Astrocyte (in vitro differentiated cells and primary cell): ENCODE results near the gene ANXA7. TPM values are rescaled to one million over a fixed set of nuclear protein-coding genes. Genes with fewer than 3 reads are reported as not detected.

Source experiments
- DNase-seq: peaks from one replicate; pipeline ENCODE4 v3.0.0-alpha.2; 2010; ENCODE audit warnings: low read depth
- FAIRE-seq: peaks from 2 replicates; lab custom pipeline; 2011; peaks lifted over from hg19 to GRCh38; lab: Jason Lieb, UNC
- H2AFZ ChIP-seq: 2 replicates; pipeline ENCODE4 v1.6.0; 2012; ENCODE audit warnings: low read depth, low read length, inconsistent platforms
- H3K27ac ChIP-seq: 2 replicates; pipeline ENCODE4 v1.5.1; 2011; ENCODE audit warnings: low read depth, low read length, inconsistent platforms
- H3K27me3 ChIP-seq: 2 replicates; pipeline ENCODE4 v1.6.0; 2011; ENCODE audit warnings: low read length, inconsistent platforms; ENCODE audit not compliant: insufficient read depth
- H3K36me3 ChIP-seq: 2 replicates; pipeline ENCODE4 v1.5.1; 2011; ENCODE audit warnings: low read length, inconsistent platforms; ENCODE audit not compliant: insufficient read depth
- H3K4me1 ChIP-seq: 2 replicates; pipeline ENCODE4 v1.5.1; 2011; ENCODE audit warnings: low read length, inconsistent platforms; ENCODE audit not compliant: insufficient read depth
- H3K4me2 ChIP-seq: 2 replicates; pipeline ENCODE4 v1.6.0; 2012; ENCODE audit warnings: low read length, inconsistent platforms
- H3K4me3 ChIP-seq: 2 replicates; pipeline ENCODE4 v1.5.1; 2011; ENCODE audit warnings: low read depth, mild to moderate bottlenecking, low read length, inconsistent platforms; ENCODE audit not compliant: insufficient read depth
- H3K79me2 ChIP-seq: 2 replicates; pipeline ENCODE4 v1.6.0; 2012; ENCODE audit warnings: mild to moderate bottlenecking, low read length, inconsistent platforms; ENCODE audit not compliant: insufficient read depth
- H3K9ac ChIP-seq: 2 replicates; pipeline ENCODE4 v1.6.0; 2012; ENCODE audit warnings: mild to moderate bottlenecking, low read length, inconsistent platforms
- H3K9me3 ChIP-seq: 2 replicates; pipeline ENCODE4 v1.5.1; 2012; ENCODE audit warnings: low read depth, mild to moderate bottlenecking, low read length, inconsistent platforms; ENCODE audit not compliant: insufficient read depth
- H4K20me1 ChIP-seq: 2 replicates; pipeline ENCODE4 v1.6.0; 2012; ENCODE audit warnings: low read length, inconsistent platforms; ENCODE audit not compliant: insufficient read depth
- H3K27ac Mint-ChIP-seq: one replicate; pipeline ENCODE4 v1.8.0; 2021; ENCODE audit warnings: mild to moderate bottlenecking, mixed read lengths; ENCODE audit not compliant: unreplicated experiment
- H3K27me3 Mint-ChIP-seq: one replicate; pipeline ENCODE4 v1.8.0; 2021; ENCODE audit warnings: low read depth, mixed read lengths; ENCODE audit not compliant: unreplicated experiment
- H3K36me3 Mint-ChIP-seq: one replicate; pipeline ENCODE4 v1.8.0; 2021; ENCODE audit warnings: low read depth, mixed read lengths; ENCODE audit not compliant: unreplicated experiment
- H3K4me1 Mint-ChIP-seq: one replicate; pipeline ENCODE4 v1.8.0; 2021; ENCODE audit warnings: low read depth, mixed read lengths; ENCODE audit not compliant: unreplicated experiment
- H3K4me3 Mint-ChIP-seq: one replicate; pipeline ENCODE4 v1.8.0; 2021; ENCODE audit warnings: mild to moderate bottlenecking, moderate library complexity, mixed read lengths; ENCODE audit not compliant: unreplicated experiment
- H3K9me3 Mint-ChIP-seq: one replicate; pipeline ENCODE4 v1.8.0; 2021; ENCODE audit warnings: mild to moderate bottlenecking, mixed read lengths; ENCODE audit not compliant: unreplicated experiment
- CTCF ChIP-seq: IDR thresholded peaks from 2 replicates; pipeline ENCODE4 v1.5.1; 2011; ENCODE audit warnings: low read depth, mild to moderate bottlenecking, inconsistent platforms, low read length, moderate library complexity; ENCODE audit not compliant: insufficient read depth
- EZH2 ChIP-seq: IDR thresholded peaks from 2 replicates; pipeline ENCODE4 v1.6.1; 2012; ENCODE audit warnings: mild to moderate bottlenecking, low read length, inconsistent platforms; ENCODE audit not compliant: insufficient read depth
- total RNA-seq: library from RNA; stranded (reverse); gene quantifications from 2 replicates; pipeline ENCODE4 v1.2.1, GENCODE V29; 2021

The ANXA7 gene
- total RNA-seq, 1 donor from 2014 or later = 79.6 TPM

- Mint-ChIP-seq H3K27me3 (no peaks in the 10 kb centered on the region), H3K27ac (no peak overlapping the region), H3K4me1 (peaks cover 16% of the 10 kb centered on the region), H3K4me3 (no peak overlapping the region), H3K9me3 (no peaks in the 10 kb centered on the region), H3K36me3 (peaks cover 2% of the 10 kb centered on the region)
- DNase-seq = no peak
- peaks cover 78% of the 10 kb centered on the region for H4K20me1 ChIP-seq
- no peak overlapping the region for H3K9ac ChIP-seq
- H3K36me3 ChIP-seq = no peaks in the 10 kb centered on the region
- H3K4me2 ChIP-seq = no peak overlapping the region
- H3K4me3 ChIP-seq = no peak overlapping the region
- H2AFZ ChIP-seq = no peak overlapping the region
- H3K27me3 ChIP-seq = no peaks in the 10 kb centered on the region
- H3K79me2 ChIP-seq = peaks cover 96% of the 10 kb centered on the region
- FAIRE-seq = no peak
- H3K27ac ChIP-seq = no peak overlapping the region
- peaks cover 6% of the 10 kb centered on the region for H3K4me1 ChIP-seq
- TF ChIP-seq CTCF = no peak
- no peak for TF ChIP-seq EZH2
- no peaks in the 10 kb centered on the region for H3K9me3 ChIP-seq
Measured at GRCh38 chr10:73408061-73408460, 5.8 kb downstream of the ANXA7 start.

GRCh38 chr10:73407495-73407894, 6.4 kb downstream of the ANXA7 start:
- Histone ChIP-seq H3K9me3 (no peaks in the 10 kb centered on the region), H3K4me1 (peaks cover under 1% of the 10 kb centered on the region), H2AFZ (no peak overlapping the region), H3K4me3 (no peak overlapping the region), H4K20me1 (peaks cover 83% of the 10 kb centered on the region), H3K79me2 (peaks cover 96% of the 10 kb centered on the region), H3K27ac (no peak overlapping the region), H3K36me3 (no peaks in the 10 kb centered on the region), H3K4me2 (no peak overlapping the region), H3K27me3 (no peaks in the 10 kb centered on the region), H3K9ac (no peak overlapping the region)
- Mint-ChIP-seq H3K27me3 (no peaks in the 10 kb centered on the region), H3K36me3 (peaks cover 2% of the 10 kb centered on the region), H3K9me3 (no peaks in the 10 kb centered on the region), H3K4me3 (no peak overlapping the region), H3K4me1 (peaks cover 13% of the 10 kb centered on the region), H3K27ac (no peak overlapping the region)
- FAIRE-seq (no peak), DNase-seq (no peak)
- no peak for TF ChIP-seq CTCF
- no peak for TF ChIP-seq EZH2

GRCh38 chr10:73406846-73407245, 7.0 kb downstream of the ANXA7 start:
- H3K4me3 Mint-ChIP-seq = no peak overlapping the region
- H3K36me3 Mint-ChIP-seq = peaks cover 2% of the 10 kb centered on the region
- Histone ChIP-seq H3K27me3 (no peaks in the 10 kb centered on the region), H3K4me1 (no peaks in the 10 kb centered on the region), H3K4me2 (no peak overlapping the region), H3K79me2 (peaks cover 98% of the 10 kb centered on the region), H3K9ac (no peak overlapping the region), H3K9me3 (no peaks in the 10 kb centered on the region), H3K27ac (no peak overlapping the region), H4K20me1 (peaks cover 85% of the 10 kb centered on the region), H3K4me3 (no peak overlapping the region), H2AFZ (no peak overlapping the region), H3K36me3 (no peaks in the 10 kb centered on the region)
- no peaks in the 10 kb centered on the region for H3K27me3 Mint-ChIP-seq
- H3K4me1 Mint-ChIP-seq = peaks cover 13% of the 10 kb centered on the region
- no peak for TF ChIP-seq EZH2
- TF ChIP-seq CTCF = no peak
- H3K9me3 Mint-ChIP-seq = no peaks in the 10 kb centered on the region
- H3K27ac Mint-ChIP-seq = no peak overlapping the region
- peak; percentile 6 for DNase-seq
- no peak for FAIRE-seq
